RWPE2 (cell line): ENCODE measurements around the gene MRPL24.

Experiments used
- ATAC-seq: fragments of 200-7000 bp; cut with Tn5 transposase; 3 replicates; pipeline ENCODE4 v1.9.1; 2021; ENCODE audit warnings: low read depth
- DNase-seq: peaks from one replicate; pipeline ENCODE4 v3.0.0-alpha.2; 2020; ENCODE audit warnings: low spot score
- H3K27ac ChIP-seq: fragments of 450-650 bp; 2 replicates; pipeline ENCODE4 v1.5.1; 2017; ENCODE audit warnings: mild to moderate bottlenecking; ENCODE audit not compliant: poor library complexity, severe bottlenecking
- H3K27me3 ChIP-seq: fragments of 250-450 bp; sonication (Bioruptor Pico); 2 replicates; pipeline ENCODE4 v1.5.1; 2021; ENCODE audit warnings: mild to moderate bottlenecking, moderate library complexity; ENCODE audit not compliant: insufficient read depth, poor library complexity, severe bottlenecking
- H3K36me3 ChIP-seq: fragments of 250-450 bp; sonication (Bioruptor Pico); 2 replicates; pipeline ENCODE4 v1.5.1; 2020; ENCODE audit warnings: low read depth, mild to moderate bottlenecking, moderate library complexity
- H3K4me1 ChIP-seq: fragments of 250-450 bp; sonication (Bioruptor Pico); 2 replicates; pipeline ENCODE4 v1.5.1; 2021; ENCODE audit warnings: mild to moderate bottlenecking, moderate library complexity; ENCODE audit not compliant: insufficient read depth, poor library complexity, severe bottlenecking
- H3K4me3 ChIP-seq: fragments of 250-450 bp; sonication (Bioruptor Pico); 2 replicates; pipeline ENCODE4 v1.5.1; 2021; ENCODE audit warnings: mild to moderate bottlenecking, moderate library complexity; ENCODE audit not compliant: severe bottlenecking
- H3K9me3 ChIP-seq: fragments of 250-450 bp; sonication (Bioruptor Pico); 2 replicates; pipeline ENCODE4 v1.5.1; 2021; ENCODE audit warnings: mild to moderate bottlenecking, moderate library complexity; ENCODE audit not compliant: severe bottlenecking
- TF ChIP-seq, protein P1 (sequence below): fragments of 450-650 bp; IDR thresholded peaks from one replicate; pipeline ENCODE4 v1.5.1; 2017; ENCODE audit warnings: mild to moderate bottlenecking, moderate library complexity; ENCODE audit not compliant: poor library complexity, severe bottlenecking

Gene MRPL24

DNA sequence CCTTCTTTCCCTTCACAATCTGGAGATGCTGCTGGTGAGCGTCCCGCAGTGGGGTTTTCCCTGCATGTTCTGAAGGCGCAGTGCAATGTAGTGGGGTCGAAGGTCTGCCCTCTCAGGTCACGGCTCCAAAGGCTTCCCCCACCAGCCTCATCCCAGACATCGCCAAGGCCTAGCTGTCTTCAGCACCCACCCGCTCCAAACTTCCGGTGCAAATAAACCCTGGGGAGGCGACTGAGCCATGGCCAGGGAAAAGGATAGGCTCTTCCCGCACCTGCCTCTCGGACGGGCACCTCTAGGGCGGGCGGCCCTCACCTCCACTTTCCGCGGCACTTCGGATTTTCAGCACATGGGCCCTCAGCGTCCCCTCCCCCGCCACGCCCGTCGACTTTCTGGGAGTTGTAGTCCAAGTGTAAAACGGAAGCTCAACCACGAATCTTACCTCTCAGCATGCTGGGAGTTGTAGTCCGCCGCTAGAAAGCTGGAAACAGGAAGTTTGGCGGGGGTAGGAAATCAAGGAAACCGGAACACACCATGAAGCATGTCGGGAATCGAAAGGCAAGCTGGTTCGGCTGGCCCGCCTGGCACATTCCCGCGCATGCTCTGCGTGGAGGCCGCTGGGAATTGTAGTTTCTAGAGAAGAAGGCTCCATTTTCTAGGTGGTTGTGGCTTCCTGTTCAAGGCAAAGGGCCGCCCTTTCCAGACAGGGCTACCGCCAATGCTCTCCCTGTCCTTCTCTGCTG lies at the start of gene MRPL24:
Gene MRPL24 (minus strand): TSS at position 348 of the 740 bp plus-strand sequence. CDS start 2,384 bp downstream, outside the sequence.
- Histone ChIP-seq H3K27ac (peak within 1 kb of the TSS; percentile 64), H3K4me1 (peaks cover under 1% of the 10 kb centered on the region), H3K36me3 (peaks cover 57% of the 10 kb centered on the region), H3K9me3 (no peaks in the 10 kb centered on the region), H3K27me3 (no peaks in the 10 kb centered on the region), H3K4me3 (peak within 1 kb of the TSS; percentile 48)
- DNase-seq: peak; percentile 97
- TF ChIP-seq, protein P1, sequence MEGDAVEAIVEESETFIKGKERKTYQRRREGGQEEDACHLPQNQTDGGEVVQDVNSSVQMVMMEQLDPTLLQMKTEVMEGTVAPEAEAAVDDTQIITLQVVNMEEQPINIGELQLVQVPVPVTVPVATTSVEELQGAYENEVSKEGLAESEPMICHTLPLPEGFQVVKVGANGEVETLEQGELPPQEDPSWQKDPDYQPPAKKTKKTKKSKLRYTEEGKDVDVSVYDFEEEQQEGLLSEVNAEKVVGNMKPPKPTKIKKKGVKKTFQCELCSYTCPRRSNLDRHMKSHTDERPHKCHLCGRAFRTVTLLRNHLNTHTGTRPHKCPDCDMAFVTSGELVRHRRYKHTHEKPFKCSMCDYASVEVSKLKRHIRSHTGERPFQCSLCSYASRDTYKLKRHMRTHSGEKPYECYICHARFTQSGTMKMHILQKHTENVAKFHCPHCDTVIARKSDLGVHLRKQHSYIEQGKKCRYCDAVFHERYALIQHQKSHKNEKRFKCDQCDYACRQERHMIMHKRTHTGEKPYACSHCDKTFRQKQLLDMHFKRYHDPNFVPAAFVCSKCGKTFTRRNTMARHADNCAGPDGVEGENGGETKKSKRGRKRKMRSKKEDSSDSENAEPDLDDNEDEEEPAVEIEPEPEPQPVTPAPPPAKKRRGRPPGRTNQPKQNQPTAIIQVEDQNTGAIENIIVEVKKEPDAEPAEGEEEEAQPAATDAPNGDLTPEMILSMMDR: no peak
- ATAC-seq: peak; percentile 88

DNA sequence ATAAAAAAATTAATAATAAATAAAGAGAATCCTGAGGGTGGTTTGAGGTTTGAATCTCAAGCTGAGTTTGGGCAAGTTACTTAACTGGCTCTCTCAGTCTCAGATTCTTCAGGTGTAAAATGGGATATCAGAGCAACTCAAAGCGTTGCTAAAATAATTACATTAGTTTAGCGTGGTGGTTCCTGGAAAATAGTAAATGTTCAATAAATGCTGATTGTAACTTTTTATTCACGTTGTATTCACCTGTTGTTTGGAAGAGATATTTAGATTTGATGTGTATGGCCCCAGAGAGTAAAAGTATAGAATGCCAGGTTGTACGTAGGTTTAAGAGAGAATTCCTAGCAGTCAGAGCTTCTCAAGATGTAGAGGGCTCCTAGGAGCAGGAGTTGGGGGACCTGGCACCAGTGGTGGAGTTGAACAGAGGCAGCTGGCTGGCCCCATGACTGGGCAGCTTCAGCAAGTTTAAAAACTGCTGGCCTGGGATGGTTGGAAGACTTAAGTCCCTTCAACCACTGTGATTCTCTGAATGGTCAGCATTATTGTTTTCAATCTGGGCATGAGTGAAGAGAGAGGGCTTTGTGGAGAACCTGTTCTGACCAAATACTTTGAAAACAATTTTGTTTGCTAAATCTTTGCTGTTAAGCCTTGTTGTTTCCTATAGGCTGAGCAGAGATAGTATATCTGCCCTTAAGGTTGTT lies 48.9 kb upstream of the MRPL24 start:
- H3K27ac ChIP-seq: no peak overlapping the region
- no peak overlapping the region for H3K4me3 ChIP-seq
- H3K4me1 ChIP-seq: no peaks in the 10 kb centered on the region
- TF ChIP-seq, protein P1: no peak
- DNase-seq: no peak
- H3K9me3 ChIP-seq: no peaks in the 10 kb centered on the region
- no peaks in the 10 kb centered on the region for H3K27me3 ChIP-seq
- ATAC-seq: no peak
- H3K36me3 ChIP-seq: peaks cover 88% of the 10 kb centered on the region

DNA sequence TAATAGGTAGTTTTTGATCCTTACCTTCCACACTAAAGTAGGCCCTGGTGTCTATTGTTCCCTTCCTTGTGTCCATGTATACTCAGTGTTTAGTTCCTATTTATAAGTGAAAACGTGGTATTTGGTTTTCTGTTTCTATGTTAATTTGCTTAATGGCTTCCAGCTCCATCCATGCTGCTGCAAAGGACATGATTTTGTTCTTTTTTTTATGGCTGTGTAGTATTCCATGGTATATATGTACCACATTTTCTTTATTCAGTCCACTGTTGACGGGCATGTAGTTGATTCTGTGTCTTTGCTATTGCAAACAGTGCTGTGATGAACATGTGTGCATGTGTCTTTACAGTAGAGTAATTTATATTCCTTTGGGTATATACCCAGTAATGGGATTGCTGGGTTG lies 47.2 kb upstream of the MRPL24 start:
- H3K4me1 ChIP-seq: no peaks in the 10 kb centered on the region
- H3K4me3 ChIP-seq: no peak overlapping the region
- H3K9me3 ChIP-seq: no peaks in the 10 kb centered on the region
- DNase-seq: no peak
- H3K27ac ChIP-seq: no peak overlapping the region
- no peak for ATAC-seq
- TF ChIP-seq, protein P1: no peak
- H3K36me3 ChIP-seq: peaks cover 85% of the 10 kb centered on the region
- no peaks in the 10 kb centered on the region for H3K27me3 ChIP-seq

DNA sequence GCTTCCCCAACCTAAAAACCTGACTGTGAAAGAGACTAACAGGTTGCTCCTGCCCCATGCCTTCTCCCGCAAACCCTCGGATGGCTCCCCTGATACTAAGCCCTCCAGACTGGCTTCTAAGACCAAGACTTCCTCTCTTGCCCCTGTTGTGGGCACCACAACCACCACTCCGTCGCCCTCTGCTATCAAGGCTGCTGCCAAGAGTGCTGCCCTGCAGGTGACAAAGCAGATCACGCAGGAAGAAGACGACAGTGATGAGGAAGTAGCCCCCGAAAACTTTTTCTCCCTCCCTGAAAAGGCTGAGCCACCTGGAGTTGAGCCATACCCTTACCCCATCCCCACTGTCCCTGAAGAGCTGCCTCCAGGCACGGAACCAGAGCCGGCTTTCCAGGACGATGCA lies 45.8 kb upstream of the MRPL24 start:
- TF ChIP-seq, protein P1: no peak
- H3K36me3 ChIP-seq: peaks cover 87% of the 10 kb centered on the region

More for the DNA sequence above, 45.8 kb upstream of the MRPL24 start:
- H3K27me3 ChIP-seq: no peaks in the 10 kb centered on the region
- DNase-seq (no peak), ATAC-seq (no peak)
- H3K4me1 ChIP-seq: no peaks in the 10 kb centered on the region
- no peak overlapping the region for H3K4me3 ChIP-seq
- no peak overlapping the region for H3K27ac ChIP-seq
- H3K9me3 ChIP-seq: no peaks in the 10 kb centered on the region
